Stimulated activated CD8-positive, alpha-beta memory T cell treated with anti-CD3 and anti-CD28 coated beads, Interleukin-4, amount 100 ng/mL, for 24 hours (primary cell): ENCODE measurements around the gene NRBF2.
"Not testable (repeated sequence)": the region's sequence is repeated elsewhere in the genome, so short reads cannot be mapped to it uniquely, and the experiment has no call there.

Source experiments
- DNase-seq: peaks from one replicate; pipeline ENCODE4 v3.0.0-alpha.2; 2020; ENCODE audit warnings: low read depth

The NRBF2 gene

DNA sequence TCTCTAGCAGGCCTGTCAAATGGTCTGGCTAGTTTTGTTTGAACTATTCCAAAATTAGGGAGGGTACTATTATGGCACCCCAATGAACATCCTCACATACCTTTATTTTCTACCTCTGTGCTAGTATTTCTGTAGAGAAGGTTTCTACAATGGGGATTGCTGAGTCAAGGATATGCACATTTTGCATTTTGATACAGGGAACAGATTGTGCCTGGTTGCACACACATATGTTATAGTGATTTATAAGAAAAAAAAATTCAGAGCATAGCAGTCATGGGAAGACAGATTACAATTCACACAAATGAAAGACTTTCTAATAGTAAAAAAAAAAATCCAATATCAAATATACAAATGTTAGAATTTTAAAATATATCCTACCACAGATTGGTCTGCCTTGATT is 14.1 kb upstream of the NRBF2 start:
- DNase-seq = no peak

GRCh38 chr10:63120554-63120953 is 12.6 kb upstream of the NRBF2 start:
- DNase-seq = no peak

DNA sequence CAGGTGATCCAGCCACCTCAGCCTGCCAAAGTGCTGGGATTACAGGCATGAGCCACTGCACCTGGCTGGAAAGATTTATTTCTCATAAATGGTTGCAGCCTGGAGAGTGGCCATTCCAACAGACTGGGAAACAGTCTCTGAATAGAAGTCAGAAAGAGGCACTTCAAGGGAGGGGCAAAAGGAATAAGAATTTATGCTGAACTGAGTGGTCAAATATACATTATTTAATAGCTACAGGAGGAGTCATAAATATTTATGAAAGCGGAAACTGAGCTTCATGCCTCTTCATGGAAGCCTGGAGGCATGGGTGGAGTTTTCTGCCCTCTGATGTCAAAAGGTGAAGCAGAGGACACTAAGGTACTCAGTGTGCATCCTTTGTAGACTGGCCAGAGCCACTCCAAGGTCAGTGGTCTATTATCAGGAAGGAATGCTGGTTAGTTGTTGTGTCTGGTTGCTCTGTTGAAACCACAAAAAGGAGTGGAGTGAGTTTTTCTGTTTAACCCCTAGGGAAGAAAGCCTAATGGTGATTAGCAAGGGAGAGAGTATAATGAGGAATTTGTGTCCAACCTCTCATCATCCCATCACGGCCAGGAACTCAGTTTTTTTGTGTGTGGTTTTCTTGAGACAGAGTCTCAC is 9.3 kb upstream of the NRBF2 start:
- no peak for DNase-seq

DNA sequence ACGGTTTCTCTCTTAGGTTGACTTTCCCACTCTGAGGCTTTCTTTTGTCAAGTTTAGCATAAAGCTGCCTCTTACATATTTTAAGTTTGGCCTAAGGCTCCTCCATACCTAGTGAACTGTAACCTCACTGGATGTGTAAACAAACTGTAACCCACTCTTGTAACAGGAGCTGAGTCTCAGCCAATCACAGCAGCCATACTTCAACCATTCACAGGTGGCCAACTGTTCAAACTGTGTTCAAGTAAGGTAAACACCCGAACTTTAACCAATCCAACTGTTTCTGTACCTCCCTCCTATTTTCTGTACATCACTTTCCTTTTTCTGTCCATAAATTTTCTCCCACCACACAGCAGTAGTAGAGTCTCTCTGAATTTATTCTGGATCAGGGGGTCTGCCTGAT is 7.7 kb upstream of the NRBF2 start:
- no peak for DNase-seq

DNA sequence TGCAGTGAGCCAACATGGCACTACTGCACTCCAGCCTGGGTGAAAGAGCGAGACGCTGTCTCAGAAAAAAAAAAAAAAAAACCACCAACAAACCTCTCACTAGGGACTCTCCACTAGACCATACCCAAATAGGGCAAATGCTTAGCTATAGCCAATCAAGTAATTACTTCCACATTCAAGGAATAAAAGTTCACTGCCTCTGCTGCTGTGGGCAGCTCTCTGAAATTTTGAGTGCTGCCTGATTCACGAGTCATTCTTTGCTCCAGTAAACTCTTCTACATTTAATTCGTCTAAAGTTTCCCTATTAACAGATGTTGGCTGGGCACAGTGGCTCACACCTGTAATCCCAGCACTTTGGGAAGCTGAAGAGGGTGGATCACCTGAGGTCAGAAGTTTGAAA is 4.7 kb upstream of the NRBF2 start:
- DNase-seq = no peak

- no peak for DNase-seq
These were observed 3.2 kb upstream of the NRBF2 start for GRCh38 chr10:63129888-63130287.

DNA sequence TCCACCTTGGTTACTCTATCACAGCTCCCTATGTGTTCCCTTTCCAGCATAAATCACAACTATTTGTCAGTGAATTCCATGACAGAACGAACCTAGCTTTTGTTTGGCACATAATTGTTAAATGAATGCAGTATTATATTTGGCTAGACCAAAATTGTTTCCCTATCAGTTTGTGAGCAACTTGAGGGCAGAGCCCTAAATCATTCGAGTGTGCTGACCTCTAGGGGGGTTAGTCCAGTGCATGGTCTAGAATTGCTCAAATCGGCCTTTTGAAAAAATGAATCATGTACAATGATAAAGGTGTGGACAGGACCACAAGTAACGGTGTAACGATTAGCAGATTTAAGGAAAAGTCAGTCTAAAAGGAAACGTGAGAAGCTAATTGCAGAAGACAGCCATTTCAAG is 475 bp upstream of the NRBF2 start:
- no peak for DNase-seq

DNA sequence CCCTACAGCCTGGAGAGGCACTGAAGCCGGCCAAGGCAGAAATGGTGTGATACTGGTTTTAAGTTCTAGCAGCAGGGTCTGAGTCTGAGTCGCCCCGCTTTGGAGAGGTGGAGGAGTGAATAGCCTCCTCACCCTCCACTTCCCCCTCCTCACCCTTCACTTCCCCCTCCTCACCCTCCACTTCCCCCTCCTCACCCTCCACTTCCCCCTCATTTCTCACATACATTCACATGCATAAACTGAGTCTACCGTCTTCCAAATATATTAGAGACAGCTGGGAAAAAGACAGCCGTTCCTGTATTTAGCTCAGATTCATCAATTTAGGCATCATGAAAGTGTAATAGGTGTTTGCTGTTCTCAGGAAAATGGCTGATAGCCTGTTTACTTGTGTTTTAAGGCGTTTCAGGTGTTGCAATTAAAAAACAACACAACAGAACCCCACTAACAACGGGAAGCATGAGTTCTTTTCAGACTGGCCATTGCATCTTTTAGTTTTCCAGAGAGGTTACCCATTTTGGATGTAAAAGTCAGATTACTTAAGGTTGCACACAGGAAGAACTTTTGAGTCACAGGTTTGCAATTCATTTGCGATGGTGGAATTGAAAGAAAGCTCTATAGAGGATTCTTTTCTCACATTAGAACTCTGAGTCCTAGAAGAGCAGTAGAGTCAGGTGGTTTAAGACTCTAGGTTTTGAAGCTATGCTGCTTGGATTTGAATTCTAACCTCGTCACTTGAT is 861 bp downstream of the NRBF2 start:
- no peak for DNase-seq

- DNase-seq = no peak
These were observed 4.2 kb downstream of the NRBF2 start for GRCh38 chr10:63137306-63137705.

- DNase-seq = no peak
These were observed 6.9 kb downstream of the NRBF2 start for GRCh38 chr10:63140077-63140476.

DNA sequence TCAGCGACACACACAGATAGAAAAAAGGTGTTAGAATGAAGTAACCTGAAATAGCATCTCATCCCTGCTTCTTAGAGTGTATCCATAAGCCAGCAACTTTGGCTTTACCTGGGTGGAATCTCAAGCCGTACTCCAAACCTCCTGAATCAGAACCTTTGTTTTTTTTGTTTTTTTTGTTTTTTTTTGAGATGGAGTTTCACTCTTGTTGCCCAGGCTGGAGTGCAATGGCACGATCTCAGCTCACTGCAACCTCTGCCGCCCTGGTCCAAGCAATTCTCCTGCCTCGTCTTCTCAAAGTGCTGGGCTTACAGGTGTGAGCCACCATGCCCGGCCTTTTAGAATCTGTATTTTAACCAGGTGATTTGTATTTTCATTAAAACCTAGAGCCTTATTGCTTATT is 9.0 kb downstream of the NRBF2 start:
- DNase-seq = no peak

DNA sequence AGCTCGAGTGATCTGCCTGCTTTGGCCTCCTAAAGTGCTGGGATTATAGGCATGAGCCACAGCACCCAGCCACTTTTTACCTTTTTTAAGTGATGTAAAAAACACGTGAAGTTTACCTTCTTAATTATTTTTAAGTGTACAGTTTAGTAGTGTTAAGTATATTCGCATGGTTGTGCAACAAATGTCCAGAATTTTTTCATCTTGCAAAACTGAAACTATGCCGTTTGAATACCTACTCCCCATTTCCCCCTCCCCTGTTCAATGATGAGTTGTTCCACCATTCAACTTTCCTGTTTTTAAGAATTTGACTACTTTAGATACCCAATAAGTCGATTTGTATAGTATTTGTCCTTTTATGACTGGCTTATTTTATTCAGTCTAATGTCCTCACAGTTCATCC is 10.9 kb downstream of the NRBF2 start:
- no peak for DNase-seq

DNA sequence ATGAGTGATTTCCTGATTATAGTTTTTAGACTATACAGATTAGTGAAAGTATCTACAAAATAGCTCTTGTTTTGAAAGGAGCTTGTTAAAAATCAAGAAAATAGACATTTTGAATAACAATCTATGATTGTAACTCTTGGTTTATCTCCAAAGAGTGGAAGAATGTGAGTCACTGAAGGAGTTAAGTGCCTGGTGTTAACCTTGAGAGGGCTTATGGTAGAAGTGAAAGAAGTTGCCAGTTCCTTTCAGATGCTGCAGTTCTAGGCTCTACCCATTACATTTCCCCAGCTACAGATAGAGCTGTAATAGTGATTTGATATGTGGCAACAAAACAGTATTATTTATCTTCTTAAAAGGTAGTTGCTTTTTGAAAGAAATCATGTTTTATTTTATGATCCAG is 12.7 kb downstream of the NRBF2 start:
- DNase-seq = no peak

DNA sequence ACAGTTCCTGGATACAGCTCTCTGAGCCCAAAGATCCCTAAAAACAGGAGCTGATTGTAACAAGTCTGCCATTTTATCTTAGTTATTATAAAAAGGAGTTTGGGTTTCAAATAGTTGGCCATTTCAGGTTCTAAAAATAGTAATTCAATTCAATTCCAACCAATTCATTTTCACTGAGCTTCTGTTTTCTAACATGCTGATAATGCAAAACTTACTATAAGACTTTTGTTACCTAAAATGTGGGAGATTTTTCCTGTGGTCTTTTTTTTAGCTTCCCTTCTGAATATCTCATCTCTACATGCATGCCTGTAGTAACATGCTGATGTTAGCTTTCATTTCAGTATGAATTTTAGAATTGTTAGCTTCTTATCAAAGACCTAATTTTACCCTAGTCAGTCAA is 13.4 kb downstream of the NRBF2 start:
- DNase-seq = no peak

DNA sequence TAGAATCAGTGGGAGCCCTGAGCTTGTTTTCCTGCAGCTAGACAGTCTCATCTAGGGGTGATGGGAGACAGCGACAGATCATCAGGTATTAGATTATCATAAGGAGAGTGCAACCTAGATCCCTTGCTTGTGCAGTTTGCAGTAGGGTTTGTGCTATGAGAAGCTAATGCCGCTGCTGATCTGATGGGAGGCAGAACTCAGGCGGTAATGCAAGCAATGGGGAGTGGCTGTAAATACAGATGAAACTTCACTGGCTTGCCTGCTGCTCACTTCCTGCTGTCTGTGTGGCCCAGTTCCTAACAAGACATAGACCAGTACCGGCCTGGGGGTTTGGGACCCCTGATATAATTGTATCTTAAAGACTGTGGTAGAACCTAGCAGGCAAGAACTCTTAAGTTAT is 17.6 kb downstream of the NRBF2 start:
- DNase-seq = no peak

GRCh38 chr10:63153868-63154545 is 20.9 kb downstream of the NRBF2 start:
- not testable (repeated sequence) for DNase-seq

DNA sequence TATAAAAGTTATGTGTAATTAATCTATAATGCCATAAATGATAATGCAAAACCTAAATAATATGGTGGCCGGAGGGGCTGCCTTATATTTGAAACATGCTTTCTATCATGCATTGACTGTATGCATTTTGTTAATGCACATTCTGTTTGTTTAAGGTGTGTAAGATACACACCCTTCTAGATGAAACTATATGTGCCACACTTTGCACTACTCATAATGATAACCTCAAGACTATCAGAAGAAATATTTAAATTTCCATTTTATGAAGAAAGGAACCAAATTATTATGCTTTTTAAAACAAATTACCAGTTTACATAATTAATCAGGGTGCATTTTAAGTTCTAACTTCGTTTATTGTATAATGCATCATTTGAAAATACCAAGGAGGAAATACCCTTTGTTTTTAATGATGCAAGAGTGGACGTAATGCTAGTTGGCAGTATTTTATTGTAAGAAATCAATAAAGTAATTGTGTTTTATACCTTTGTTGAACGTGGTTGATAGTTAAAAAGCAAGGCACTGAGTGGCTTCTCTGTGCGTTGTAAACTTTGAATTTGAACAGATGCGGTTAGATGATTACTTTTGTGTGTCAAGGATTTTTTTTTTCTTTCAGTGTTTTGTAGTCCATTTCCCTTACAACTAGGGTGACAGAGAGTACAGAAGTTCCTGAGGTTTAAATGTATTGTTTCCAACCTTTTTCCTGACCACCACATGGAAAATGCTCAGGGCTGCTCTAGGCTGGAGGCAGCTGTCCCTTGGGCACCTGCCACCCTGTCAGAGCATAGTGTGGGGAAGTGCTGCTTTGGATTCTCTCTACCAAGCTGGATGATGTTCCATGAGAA is 21.6 kb downstream of the NRBF2 start:
- DNase-seq = no peak

- DNase-seq = no peak
These were observed 22.4 kb downstream of the NRBF2 start for GRCh38 chr10:63155388-63156020.

DNA sequence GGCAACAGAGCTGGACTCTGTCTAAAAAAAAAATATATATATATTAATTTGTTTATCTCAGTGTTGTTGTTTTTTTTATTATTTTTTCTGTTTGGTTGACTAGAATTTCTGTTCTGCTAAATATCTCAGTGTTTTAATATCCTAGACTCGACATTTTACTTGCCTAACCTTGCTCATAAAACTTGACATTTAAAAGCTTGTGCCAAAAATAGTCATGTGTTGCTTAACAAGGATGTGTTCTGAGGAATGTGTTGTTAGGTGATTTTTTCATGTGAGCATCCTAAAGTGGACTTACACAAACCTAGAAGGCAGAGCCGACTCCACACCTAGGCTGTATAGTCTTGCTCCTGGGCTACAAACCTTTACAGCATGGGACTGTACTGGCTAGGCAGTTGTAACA is 23.1 kb downstream of the NRBF2 start:
- DNase-seq = no peak

GRCh38 chr10:63157845-63158624 is 24.9 kb downstream of the NRBF2 start:
- no peak for DNase-seq

DNA sequence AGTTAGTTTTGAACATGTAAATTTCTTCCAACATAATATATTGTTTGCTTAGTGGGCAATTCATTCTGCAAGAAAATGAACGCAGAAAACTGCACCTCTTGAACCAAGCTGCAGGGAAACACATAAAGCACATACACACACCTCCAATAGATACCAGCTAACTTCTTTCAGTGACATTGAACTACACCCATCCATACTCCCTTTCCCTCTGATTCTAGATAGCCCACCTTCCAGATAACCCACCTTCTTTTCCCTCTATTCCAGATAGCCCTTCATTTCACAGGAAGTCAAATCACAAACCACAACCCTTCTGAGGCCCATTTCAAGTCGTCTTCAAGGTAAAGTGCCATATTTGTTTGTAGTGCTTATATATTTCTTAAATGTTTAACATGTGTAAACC is 28.5 kb downstream of the NRBF2 start:
- no peak for DNase-seq
